ENCODE results near the gene ATP6V1E1. TPM values are rescaled to one million over a fixed set of nuclear protein-coding genes. Genes with fewer than 3 reads are reported as not detected.
"Not testable (repeated sequence)": the region's sequence is repeated elsewhere in the genome, so short reads cannot be mapped to it uniquely, and the experiment has no call there.

Gene ATP6V1E1
- total and polyA plus RNA-seq, 8 donors, result 19.2 to 78.9 (median 31.5) TPM

DNA sequence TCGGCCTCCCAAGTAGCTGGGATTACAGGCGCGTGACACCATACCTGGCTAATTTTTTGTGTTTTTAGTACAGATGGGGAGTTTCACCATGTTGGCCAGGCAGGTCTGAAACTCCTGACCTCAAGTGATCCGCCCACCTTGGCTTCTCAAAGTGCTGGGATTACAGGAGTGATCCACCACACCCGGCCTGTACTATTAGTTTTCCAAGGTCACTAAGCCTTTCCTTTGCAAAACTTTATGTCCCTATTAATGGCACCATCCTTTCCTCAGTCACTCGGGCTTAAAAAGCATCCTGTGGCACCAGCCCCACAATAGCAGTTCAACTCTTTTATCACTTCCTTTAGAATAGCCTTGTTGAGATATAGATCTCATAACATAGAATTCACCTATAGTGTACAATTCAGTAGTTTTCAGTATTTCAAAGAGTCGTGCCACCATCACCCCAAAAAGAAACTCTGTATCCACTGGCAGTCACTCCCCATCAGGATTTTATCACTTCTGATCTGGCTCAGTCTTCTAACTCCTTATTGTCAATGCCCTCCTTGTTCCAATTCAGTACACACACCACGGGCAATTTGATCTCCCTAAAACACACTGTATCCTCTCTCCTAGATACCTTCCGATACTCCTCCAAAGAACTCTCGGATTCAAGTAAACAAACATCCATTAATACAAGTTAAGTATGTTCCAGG is 9.1 kb upstream of the ATP6V1E1 start:
- no peak for FAIRE-seq
- Histone ChIP-seq H3K4me1 (peaks cover 0 to 16% (median 4%) of the 10 kb centered on the region in 3 donors), H3K27me3 (no peaks in the 10 kb centered on the region), H3K36me3 (no peaks in the 10 kb centered on the region), H3K4me3 (peak overlapping the region; percentile 60 to 76 (median 64)), H3K27ac (peak overlapping the region; percentile 97 to 99 (median 98)), H3K9me3 (no peaks in the 10 kb centered on the region)
- WGBS, 2 donors, result 45 to 46% methylated on average over 10 of the region's 10 CpGs
- intact Hi-C loops (cut with DNase I), result no loop called here
- DNase-seq, result no peak
- peak in 3 of 4 donors; percentile 0 to 4 (median 1) for ATAC-seq
- TF ChIP-seq, protein P1, sequence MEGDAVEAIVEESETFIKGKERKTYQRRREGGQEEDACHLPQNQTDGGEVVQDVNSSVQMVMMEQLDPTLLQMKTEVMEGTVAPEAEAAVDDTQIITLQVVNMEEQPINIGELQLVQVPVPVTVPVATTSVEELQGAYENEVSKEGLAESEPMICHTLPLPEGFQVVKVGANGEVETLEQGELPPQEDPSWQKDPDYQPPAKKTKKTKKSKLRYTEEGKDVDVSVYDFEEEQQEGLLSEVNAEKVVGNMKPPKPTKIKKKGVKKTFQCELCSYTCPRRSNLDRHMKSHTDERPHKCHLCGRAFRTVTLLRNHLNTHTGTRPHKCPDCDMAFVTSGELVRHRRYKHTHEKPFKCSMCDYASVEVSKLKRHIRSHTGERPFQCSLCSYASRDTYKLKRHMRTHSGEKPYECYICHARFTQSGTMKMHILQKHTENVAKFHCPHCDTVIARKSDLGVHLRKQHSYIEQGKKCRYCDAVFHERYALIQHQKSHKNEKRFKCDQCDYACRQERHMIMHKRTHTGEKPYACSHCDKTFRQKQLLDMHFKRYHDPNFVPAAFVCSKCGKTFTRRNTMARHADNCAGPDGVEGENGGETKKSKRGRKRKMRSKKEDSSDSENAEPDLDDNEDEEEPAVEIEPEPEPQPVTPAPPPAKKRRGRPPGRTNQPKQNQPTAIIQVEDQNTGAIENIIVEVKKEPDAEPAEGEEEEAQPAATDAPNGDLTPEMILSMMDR (IDR thresholded peaks at IDR 0.05), result no peak

DNA sequence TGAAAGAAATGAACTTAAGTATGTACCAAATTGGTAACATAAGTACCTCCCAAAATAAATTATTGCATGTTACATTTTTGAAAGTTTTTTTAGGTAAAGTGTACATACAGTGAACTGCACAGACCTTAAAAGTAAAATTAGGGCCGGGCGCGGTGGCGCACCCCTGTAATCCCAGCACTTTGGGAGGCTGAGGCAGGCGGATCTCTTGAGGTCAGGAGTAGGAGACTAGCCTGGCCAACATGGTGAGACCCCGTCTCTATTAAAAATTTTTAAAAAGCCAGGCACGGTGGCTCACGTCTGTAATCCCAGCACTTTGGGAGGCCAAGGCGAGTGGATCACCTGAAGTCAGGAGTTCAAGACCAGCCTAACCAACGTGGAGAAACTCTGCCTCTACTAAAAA is 8.3 kb upstream of the ATP6V1E1 start:
- DNase-seq; H3K27ac ChIP-seq; intact Hi-C loops (cut with DNase I); H3K9me3 ChIP-seq; ATAC-seq; H3K4me3 ChIP-seq; H3K27me3 ChIP-seq; H3K36me3 ChIP-seq; FAIRE-seq: not testable (repeated sequence)
- H3K4me1 ChIP-seq, result peaks cover 0 to 16% (median 4%) of the 10 kb centered on the region in 3 donors
- 85 to 87% methylated on average over 10 of the region's 10 CpGs for WGBS, 2 donors

DNA sequence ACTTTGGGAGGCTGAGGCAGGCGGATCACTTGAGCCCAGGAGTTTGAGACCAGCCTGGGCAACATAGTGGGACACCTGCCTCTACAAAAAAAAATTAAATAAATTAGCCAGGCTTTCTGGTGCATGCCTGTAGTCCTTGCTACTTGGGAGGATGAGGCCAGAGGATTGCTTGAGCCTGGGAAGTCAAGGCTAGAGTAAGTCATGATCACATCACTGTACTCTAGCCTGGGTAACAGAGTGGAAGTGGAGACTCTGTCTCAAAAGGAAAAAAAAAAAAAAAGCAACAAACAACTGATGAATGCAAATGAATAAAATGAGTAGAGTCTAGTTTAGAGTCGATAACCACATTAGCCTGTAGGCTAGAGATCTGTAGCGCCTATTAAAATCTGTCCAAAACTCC is 6.1 kb upstream of the ATP6V1E1 start:
- no peak overlapping the region for H3K27ac ChIP-seq
- no peak for DNase-seq
- no peaks in the 10 kb centered on the region for H3K9me3 ChIP-seq
- WGBS, 2 donors, result 80 to 84% methylated on average over 3 of the region's 3 CpGs
- no peak for ATAC-seq
- no peak overlapping the region for H3K4me3 ChIP-seq
- intact Hi-C loops (cut with DNase I), result no loop called here
- TF ChIP-seq, protein P1 (IDR thresholded peaks at IDR 0.05), result no peak
- H3K27me3 ChIP-seq, result no peaks in the 10 kb centered on the region
- H3K36me3 ChIP-seq, result no peaks in the 10 kb centered on the region
- peaks cover 0 to 8% (median 4%) of the 10 kb centered on the region in 3 donors for H3K4me1 ChIP-seq
- FAIRE-seq, result no peak

DNA sequence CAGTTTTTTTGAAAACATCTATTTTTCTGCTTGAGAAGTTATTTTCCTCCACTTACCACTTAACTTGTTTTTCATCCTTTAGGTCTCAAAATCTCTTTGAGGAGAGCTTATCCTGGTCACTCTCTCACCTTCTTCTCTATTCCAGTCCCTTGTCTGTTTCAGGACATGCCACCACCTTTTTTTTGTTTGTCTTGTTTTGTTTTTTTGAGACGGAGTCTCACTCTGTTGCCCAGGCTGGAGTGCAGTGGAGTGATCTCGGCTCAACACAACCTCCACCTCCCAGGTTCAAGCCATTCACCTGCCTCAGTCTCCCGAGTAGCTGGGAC is 5.4 kb upstream of the ATP6V1E1 start:
- Histone ChIP-seq H3K27ac (peak overlapping the region in 1 of 4 donors; percentile 15), H3K27me3 (no peaks in the 10 kb centered on the region), H3K4me3 (no peak overlapping the region), H3K9me3 (no peaks in the 10 kb centered on the region), H3K36me3 (no peaks in the 10 kb centered on the region), H3K4me1 (peaks cover 0 to 9% (median 8%) of the 10 kb centered on the region in 3 donors)
- no peak for FAIRE-seq
- no peak for DNase-seq
- WGBS, 2 donors, result 78 to 81% methylated on average over 3 of the region's 3 CpGs
- no peak for ATAC-seq
- intact Hi-C loops (cut with DNase I), result no loop called here
- TF ChIP-seq, protein P1 (IDR thresholded peaks at IDR 0.05), result no peak

DNA sequence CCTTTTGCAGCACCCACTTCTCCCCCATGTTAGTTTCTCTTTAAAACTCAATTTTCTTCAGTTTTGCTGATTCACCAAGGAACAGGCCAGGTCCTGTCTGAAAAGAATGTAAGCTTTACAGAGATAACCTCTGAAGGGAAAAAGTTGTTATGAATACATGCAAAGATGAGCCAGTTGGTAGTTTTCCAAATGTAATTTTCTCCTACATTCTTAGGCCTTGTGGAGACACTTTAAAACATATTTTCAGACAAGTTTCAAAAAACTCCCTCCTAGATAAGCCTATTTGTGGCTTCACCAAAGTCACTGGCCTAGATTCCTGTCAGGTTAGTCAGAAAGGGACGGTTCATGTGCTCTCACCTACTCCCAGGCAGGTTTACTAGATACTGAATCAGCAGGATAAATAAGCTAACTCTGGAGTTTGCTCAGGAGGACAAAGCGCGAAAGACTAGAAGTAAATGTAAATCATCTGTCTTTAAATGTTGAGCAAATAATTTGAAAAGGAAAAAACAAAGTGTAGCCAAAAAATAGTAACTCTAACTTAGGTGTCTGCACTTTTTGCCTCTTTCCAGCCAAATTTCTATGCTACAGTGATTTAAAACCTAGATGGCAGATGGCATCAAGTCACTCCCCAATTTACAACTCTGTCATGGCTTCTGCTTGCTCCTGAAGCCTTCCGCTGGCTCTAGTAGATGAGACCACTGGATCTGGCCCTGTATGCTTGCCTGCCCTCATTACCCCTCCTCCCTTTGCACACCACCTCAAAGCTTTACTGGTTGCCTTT is 4.9 kb upstream of the ATP6V1E1 start:
- 63 to 71% methylated on average over 4 of the region's 4 CpGs for WGBS, 2 donors
- FAIRE-seq, result no peak
- ATAC-seq, result no peak
- TF ChIP-seq, protein P1 (IDR thresholded peaks at IDR 0.05), result no peak
- Histone ChIP-seq H3K4me1 (peaks cover 0 to 9% (median 8%) of the 10 kb centered on the region in 3 donors), H3K4me3 (no peak overlapping the region), H3K36me3 (no peaks in the 10 kb centered on the region), H3K27me3 (no peaks in the 10 kb centered on the region), H3K27ac (peak overlapping the region in 1 of 4 donors; percentile 19), H3K9me3 (no peaks in the 10 kb centered on the region)
- no peak for DNase-seq
- intact Hi-C loops (cut with DNase I), result no loop called here
